Ishikawa (cell line): Measurements from ENCODE around the gene MCOLN2.
A peak's percentile ranks its signal among the peaks of the same experiment; 100 is the strongest.

Experiments used
- CEBPB ChIP-seq: IDR thresholded peaks from 2 replicates; pipeline ENCODE4 v1.6.1; 2012
- CREB1 ChIP-seq: IDR thresholded peaks from 2 replicates; pipeline ENCODE4 v1.6.1; 2012; ENCODE audit warnings: low read depth
- EGR1 ChIP-seq: IDR thresholded peaks from 2 replicates; pipeline ENCODE4 v1.6.1; 2012
- EP300 ChIP-seq: IDR thresholded peaks from 2 replicates; pipeline ENCODE4 v1.6.1; 2012; ENCODE audit warnings: borderline replicate concordance
- FOXM1 ChIP-seq: IDR thresholded peaks from 2 replicates; pipeline ENCODE4 v1.6.1; 2012; ENCODE audit warnings: low read depth, borderline replicate concordance
- MAX ChIP-seq: IDR thresholded peaks from 2 replicates; pipeline ENCODE4 v1.6.1; 2012
- NFIC ChIP-seq: IDR thresholded peaks from 2 replicates; pipeline ENCODE4 v1.6.1; 2012
- RAD21 ChIP-seq: IDR thresholded peaks from 2 replicates; pipeline ENCODE4 v1.6.1; 2012; ENCODE audit warnings: low read depth
- REST ChIP-seq: IDR thresholded peaks from 2 replicates; pipeline ENCODE4 v1.6.1; 2012; ENCODE audit warnings: low read depth, mild to moderate bottlenecking
- TAF1 ChIP-seq: IDR thresholded peaks from 2 replicates; pipeline ENCODE4 v1.6.1; 2012; ENCODE audit warnings: low read depth, mild to moderate bottlenecking
- TCF12 ChIP-seq: IDR thresholded peaks from 2 replicates; pipeline ENCODE4 v1.6.1; 2012; ENCODE audit warnings: low read depth
- TEAD4 ChIP-seq: IDR thresholded peaks from 2 replicates; pipeline ENCODE4 v1.6.1; 2012
- USF1 ChIP-seq: IDR thresholded peaks from 2 replicates; pipeline ENCODE4 v1.6.1; 2012
- YY1 ChIP-seq: IDR thresholded peaks from 2 replicates; pipeline ENCODE4 v1.6.1; 2012; ENCODE audit warnings: low read depth
- ZBTB7A ChIP-seq: IDR thresholded peaks from 2 replicates; pipeline ENCODE4 v1.6.1; 2012; ENCODE audit warnings: low read depth

MCOLN2 gene

GRCh38 chr1:84939151-84939550, 57.8 kb downstream of the MCOLN2 start:
- no peak for TF ChIP-seq YY1

- TF ChIP-seq REST (no peak), RAD21 (peak; percentile 95)
Measured at GRCh38 chr1:84936116-84936810, 60.6 kb downstream of the MCOLN2 start.

GRCh38 chr1:84933011-84933611, 63.8 kb downstream of the MCOLN2 start:
- TF ChIP-seq TCF12 (no peak), MAX (no peak), REST (no peak), TAF1 (no peak), CREB1 (no peak), CEBPB (no peak), EGR1 (no peak), ZBTB7A (no peak), RAD21 (no peak), EP300 (no peak), NFIC (no peak)

GRCh38 chr1:84930831-84931230, 66.1 kb downstream of the MCOLN2 start:
- no peak for TF ChIP-seq EP300
- TF ChIP-seq CEBPB, result no peak
- TF ChIP-seq FOXM1, result no peak
- no peak for TF ChIP-seq RAD21
- TF ChIP-seq YY1, result no peak
- no peak for TF ChIP-seq TEAD4
- TF ChIP-seq REST, result no peak
- TF ChIP-seq ZBTB7A, result no peak
- TF ChIP-seq EGR1, result no peak
- no peak for TF ChIP-seq NFIC
- no peak for TF ChIP-seq USF1
- TF ChIP-seq TCF12, result no peak
- TF ChIP-seq MAX, result no peak
- no peak for TF ChIP-seq TAF1
- no peak for TF ChIP-seq CREB1

GRCh38 chr1:84930329-84930728, 66.6 kb downstream of the MCOLN2 start:
- TF ChIP-seq TEAD4, result no peak
- TF ChIP-seq REST, result no peak
- TF ChIP-seq YY1, result no peak
- TF ChIP-seq NFIC, result no peak
- no peak for TF ChIP-seq TCF12
- no peak for TF ChIP-seq MAX
- TF ChIP-seq TAF1, result no peak
- no peak for TF ChIP-seq EGR1
- no peak for TF ChIP-seq CREB1
